Activated CD4-positive, alpha-beta T cell treated with anti-CD3 and anti-CD28 coated beads for 4 hours (primary cell): ENCODE measurements around the gene MAP3K4.
"Not testable (repeated sequence)": the region's sequence is repeated elsewhere in the genome, so short reads cannot be mapped to it uniquely, and the experiment has no call there.

ENCODE experiments used
- DNase-seq, 2 donors: peaks; one replicate each; pipeline ENCODE4 v3.0.0-alpha.2; 2020

Gene MAP3K4

GRCh38 chr6:161088676-161089328 lies 97.2 kb downstream of the MAP3K4 start:
- DNase-seq, result no peak

- no peak for DNase-seq
These were observed 99.6 kb downstream of the MAP3K4 start for GRCh38 chr6:161091151-161091550.

GRCh38 chr6:161091972-161092701 lies 100.6 kb downstream of the MAP3K4 start:
- no peak for DNase-seq

GRCh38 chr6:161094955-161095354 lies 103.4 kb downstream of the MAP3K4 start:
- no peak for DNase-seq

- DNase-seq, result no peak
These were observed 104.3 kb downstream of the MAP3K4 start for GRCh38 chr6:161095916-161096315.

- DNase-seq, result no peak
These were observed 108.5 kb downstream of the MAP3K4 start for GRCh38 chr6:161100072-161100471.

GRCh38 chr6:161101517-161101916 lies 109.9 kb downstream of the MAP3K4 start:
- DNase-seq, result no peak

GRCh38 chr6:161103475-161103874 lies 111.9 kb downstream of the MAP3K4 start:
- no peak for DNase-seq

GRCh38 chr6:161104966-161105365 lies 113.4 kb downstream of the MAP3K4 start:
- no peak for DNase-seq

GRCh38 chr6:161105408-161105807 lies 113.8 kb downstream of the MAP3K4 start:
- DNase-seq, result no peak

- DNase-seq, result no peak
These were observed 116.5 kb downstream of the MAP3K4 start for GRCh38 chr6:161107779-161108730.

GRCh38 chr6:161108916-161109315 lies 117.3 kb downstream of the MAP3K4 start:
- no peak for DNase-seq

- no peak for DNase-seq
These were observed 117.8 kb downstream of the MAP3K4 start for GRCh38 chr6:161109366-161109765.

GRCh38 chr6:161110028-161110779 lies 118.6 kb downstream of the MAP3K4 start:
- DNase-seq, result no peak

- DNase-seq, result no peak
These were observed 119.7 kb downstream of the MAP3K4 start for GRCh38 chr6:161111261-161111660.

GRCh38 chr6:161115468-161115867 lies 123.9 kb downstream of the MAP3K4 start:
- no peak for DNase-seq

GRCh38 chr6:161116554-161116953 lies 125.0 kb downstream of the MAP3K4 start:
- no peak for DNase-seq

GRCh38 chr6:161117308-161117707 lies 125.7 kb downstream of the MAP3K4 start:
- DNase-seq, result no peak

GRCh38 chr6:161117942-161118341 lies 126.4 kb downstream of the MAP3K4 start:
- DNase-seq, result no peak

GRCh38 chr6:161123319-161123718 lies 131.8 kb downstream of the MAP3K4 start:
- not testable (repeated sequence) for DNase-seq

GRCh38 chr6:161125591-161125990 lies 134.0 kb downstream of the MAP3K4 start:
- DNase-seq, result no peak

GRCh38 chr6:161127071-161127740 lies 135.6 kb downstream of the MAP3K4 start:
- no peak for DNase-seq
